Measurements from ENCODE around the gene NDUFB4.
"Not testable (repeated sequence)": the region's sequence is repeated elsewhere in the genome, so short reads cannot be mapped to it uniquely, and the experiment has no call there.

Gene NDUFB4

DNA sequence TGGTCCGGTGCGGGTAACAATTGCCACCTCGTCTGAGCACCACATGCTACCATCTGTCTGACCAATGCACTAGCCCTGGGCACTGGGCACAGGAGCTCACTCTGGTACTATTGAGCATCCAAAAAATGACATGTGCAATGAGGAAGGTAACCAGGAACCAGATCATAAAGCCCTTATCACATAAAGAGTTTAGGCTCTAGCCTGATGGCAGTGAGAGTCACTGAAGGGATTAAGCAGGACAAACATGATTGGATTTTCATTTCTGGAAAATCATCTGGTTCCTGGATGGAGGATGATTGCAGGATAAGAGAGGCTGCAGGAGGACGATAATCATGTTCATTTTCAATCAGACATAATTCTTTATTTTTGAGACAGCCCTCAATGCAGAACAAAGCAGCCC is 12.4 kb downstream of the NDUFB4 start:
- H3K4me1 Mint-ChIP-seq, result peaks cover 5% of the 10 kb centered on the region
- H3K27me3 Mint-ChIP-seq (ENCODE audit: low read depth, poor library complexity), result no peaks in the 10 kb centered on the region
- DNase-seq, result no peak
- H3K27ac Mint-ChIP-seq, result no peak overlapping the region
- H3K4me3 Mint-ChIP-seq, result no peak overlapping the region
- H3K36me3 Mint-ChIP-seq (ENCODE audit: low read depth), result no peaks in the 10 kb centered on the region
- H3K9me3 Mint-ChIP-seq, result no peaks in the 10 kb centered on the region
- TF ChIP-seq, protein P1, sequence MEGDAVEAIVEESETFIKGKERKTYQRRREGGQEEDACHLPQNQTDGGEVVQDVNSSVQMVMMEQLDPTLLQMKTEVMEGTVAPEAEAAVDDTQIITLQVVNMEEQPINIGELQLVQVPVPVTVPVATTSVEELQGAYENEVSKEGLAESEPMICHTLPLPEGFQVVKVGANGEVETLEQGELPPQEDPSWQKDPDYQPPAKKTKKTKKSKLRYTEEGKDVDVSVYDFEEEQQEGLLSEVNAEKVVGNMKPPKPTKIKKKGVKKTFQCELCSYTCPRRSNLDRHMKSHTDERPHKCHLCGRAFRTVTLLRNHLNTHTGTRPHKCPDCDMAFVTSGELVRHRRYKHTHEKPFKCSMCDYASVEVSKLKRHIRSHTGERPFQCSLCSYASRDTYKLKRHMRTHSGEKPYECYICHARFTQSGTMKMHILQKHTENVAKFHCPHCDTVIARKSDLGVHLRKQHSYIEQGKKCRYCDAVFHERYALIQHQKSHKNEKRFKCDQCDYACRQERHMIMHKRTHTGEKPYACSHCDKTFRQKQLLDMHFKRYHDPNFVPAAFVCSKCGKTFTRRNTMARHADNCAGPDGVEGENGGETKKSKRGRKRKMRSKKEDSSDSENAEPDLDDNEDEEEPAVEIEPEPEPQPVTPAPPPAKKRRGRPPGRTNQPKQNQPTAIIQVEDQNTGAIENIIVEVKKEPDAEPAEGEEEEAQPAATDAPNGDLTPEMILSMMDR (IDR thresholded peaks at IDR 0.05), result no peak

DNA sequence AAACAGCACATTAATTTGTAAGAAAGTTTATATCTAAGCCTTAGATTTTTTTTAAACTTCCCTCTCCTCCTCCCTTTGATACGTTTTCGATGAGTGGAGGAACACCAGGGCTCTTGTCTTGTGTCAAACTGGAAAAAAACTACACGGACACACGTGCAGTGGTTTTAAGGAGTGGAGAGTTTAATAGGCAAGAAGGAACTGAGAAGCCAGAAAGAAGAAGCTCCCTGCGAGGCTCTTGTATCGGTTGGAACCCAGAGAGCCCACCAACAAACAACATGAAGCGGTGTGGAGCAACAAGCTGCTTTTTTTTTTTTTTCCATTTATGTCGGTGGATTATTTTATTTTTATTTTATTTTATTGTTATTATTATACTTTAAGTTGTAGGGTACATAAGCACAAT is 18.6 kb downstream of the NDUFB4 start:
- no peak for DNase-seq
- Mint-ChIP-seq H3K4me3 (no peak overlapping the region), H3K4me1 (peaks cover 6% of the 10 kb centered on the region), H3K27ac (no peak overlapping the region), H3K9me3 (no peaks in the 10 kb centered on the region), H3K36me3 (ENCODE audit: low read depth) (no peaks in the 10 kb centered on the region), H3K27me3 (ENCODE audit: low read depth, poor library complexity) (no peaks in the 10 kb centered on the region)
- TF ChIP-seq, protein P1 (IDR thresholded peaks at IDR 0.05), result no peak

DNA sequence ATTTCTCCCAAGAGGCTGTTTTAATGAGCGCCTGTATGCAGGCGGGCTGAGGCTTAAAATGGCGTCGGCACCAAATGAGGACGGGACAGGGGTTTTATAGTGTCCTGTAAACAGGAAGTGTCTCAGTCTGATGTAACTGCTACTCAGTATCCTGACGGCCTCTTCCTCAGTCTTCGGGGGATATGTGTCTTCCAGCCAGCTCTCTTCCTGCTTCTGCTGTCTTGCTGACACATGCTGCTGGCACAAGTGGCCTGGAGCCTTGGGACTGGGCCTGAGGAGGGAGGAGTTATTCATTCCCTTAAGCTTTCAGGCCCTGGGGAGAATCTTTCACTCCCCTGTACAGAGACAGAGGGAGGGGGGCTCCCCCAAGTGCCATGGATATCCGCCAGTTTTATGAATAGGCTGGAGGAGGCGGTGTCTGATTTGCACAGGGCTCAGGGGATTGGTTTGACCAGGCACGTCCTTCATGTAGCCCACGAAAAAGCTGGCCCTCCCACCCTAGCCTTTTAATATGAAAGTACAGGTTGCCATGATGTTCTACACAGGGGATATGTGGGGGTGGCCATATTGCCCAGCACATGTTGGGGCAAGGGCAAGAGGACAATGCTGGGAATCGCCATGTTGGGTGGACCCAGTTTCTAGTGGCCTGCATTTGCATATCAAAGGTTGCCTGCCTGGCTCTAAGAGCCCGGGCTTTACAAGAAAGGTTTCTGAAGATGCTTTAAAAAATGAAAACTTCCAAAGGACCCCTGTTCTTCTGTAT is 19.9 kb downstream of the NDUFB4 start:
- Mint-ChIP-seq H3K36me3 (ENCODE audit: low read depth) (no peaks in the 10 kb centered on the region), H3K4me3 (no peak overlapping the region), H3K27ac (no peak overlapping the region), H3K4me1 (peaks cover 6% of the 10 kb centered on the region), H3K9me3 (no peaks in the 10 kb centered on the region), H3K27me3 (ENCODE audit: low read depth, poor library complexity) (no peaks in the 10 kb centered on the region)
- TF ChIP-seq, protein P1 (IDR thresholded peaks at IDR 0.05), result no peak
- no peak for DNase-seq

DNA sequence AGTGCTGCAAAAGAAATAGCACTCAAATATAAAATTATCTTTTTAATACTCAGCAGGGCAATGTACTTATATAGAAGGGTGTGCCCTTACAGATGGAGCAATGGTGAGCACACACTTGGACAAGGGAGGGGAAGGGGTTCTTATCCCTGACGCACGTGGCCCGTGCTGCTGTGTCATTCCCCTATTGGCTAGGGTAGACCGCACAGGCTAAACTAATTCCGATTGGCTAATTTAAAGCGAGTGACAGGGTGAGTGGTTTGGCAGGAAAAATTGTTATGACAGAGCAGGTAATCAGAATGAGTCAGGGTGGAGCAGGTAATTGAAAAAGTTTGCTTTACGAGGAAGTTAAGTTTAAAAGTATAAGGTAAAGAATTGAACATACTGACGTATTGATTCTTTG is 20.6 kb downstream of the NDUFB4 start:
- H3K4me3 Mint-ChIP-seq; H3K27me3 Mint-ChIP-seq (ENCODE audit: low read depth, poor library complexity); DNase-seq; H3K9me3 Mint-ChIP-seq; H3K4me1 Mint-ChIP-seq; H3K27ac Mint-ChIP-seq; H3K36me3 Mint-ChIP-seq (ENCODE audit: low read depth): not testable (repeated sequence)

DNA sequence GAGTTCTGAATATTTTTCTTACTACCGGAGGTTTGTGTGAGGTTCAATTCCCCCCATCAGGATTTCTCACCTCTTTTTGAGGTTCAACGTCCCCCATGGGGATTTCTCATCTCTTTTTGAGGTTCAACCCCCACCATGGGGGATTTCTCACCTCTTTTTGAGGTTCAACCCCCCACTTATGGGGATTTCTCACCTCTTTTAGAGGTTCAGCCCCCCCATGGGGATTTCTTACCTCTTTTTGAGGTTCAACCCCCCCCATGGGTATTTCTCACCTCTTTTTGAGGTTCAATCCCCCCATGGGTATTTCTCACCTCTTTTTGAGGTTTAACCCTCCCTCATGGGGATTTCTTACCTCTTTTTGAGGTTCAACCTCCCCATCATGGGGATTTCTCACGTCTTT is 26.3 kb downstream of the NDUFB4 start:
- no peaks in the 10 kb centered on the region for H3K27me3 Mint-ChIP-seq (ENCODE audit: low read depth, poor library complexity)

DNA sequence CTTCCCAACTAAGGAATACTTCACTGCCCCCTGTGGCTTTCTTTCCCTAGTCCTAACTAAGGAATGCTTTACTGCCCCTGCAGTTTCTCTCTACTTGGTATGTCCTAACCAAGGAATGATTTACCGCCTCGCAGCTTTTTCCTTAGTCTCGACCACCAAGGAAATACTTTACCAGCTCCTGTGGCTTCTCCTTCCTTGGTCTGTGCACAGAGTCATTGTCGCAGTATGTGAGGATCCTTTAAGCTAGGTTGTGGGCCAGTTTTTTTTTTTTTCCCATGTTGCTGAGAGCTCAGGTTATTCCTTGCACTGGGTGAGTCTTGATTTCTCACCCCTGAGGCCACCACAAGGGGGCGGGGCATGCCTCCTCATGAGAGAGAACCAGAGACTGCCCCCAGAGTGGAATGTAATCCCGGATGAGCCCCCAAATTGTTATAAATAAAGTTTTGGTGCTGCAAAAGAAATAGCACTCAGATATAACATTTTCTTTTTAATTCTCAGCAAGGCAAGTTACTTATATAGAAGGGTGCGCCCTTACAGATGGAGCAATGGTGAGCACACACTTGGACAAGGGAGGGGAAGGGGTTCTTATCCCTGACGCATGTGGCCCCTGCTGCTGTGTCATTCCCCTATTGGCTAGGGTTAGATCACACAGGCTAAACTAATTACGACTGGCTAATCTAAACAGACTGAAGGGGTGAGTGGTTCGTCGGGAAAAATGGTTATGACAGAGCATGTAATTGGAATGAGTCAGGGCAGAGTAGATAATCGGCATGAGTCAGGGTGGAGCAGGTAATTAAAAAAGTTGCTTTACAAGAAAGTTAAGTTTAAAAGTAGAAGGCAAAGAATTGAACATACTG is 27.0 kb downstream of the NDUFB4 start:
- no peak overlapping the region for H3K27ac Mint-ChIP-seq
- peaks cover 22% of the 10 kb centered on the region for H3K9me3 Mint-ChIP-seq
- no peaks in the 10 kb centered on the region for H3K4me1 Mint-ChIP-seq
- no peaks in the 10 kb centered on the region for H3K27me3 Mint-ChIP-seq (ENCODE audit: low read depth, poor library complexity)
- peak; percentile 53 for DNase-seq
- peaks cover 4% of the 10 kb centered on the region for H3K36me3 Mint-ChIP-seq (ENCODE audit: low read depth)
- peak overlapping the region; percentile 51 for H3K4me3 Mint-ChIP-seq
- TF ChIP-seq, protein P1 (IDR thresholded peaks at IDR 0.05), result no peak

More for the DNA sequence above, 26.3 kb downstream of the NDUFB4 start:
- no peak overlapping the region for H3K4me3 Mint-ChIP-seq
- no peaks in the 10 kb centered on the region for H3K4me1 Mint-ChIP-seq
- H3K27ac Mint-ChIP-seq, result no peak overlapping the region
- no peak for DNase-seq
- peaks cover 4% of the 10 kb centered on the region for H3K36me3 Mint-ChIP-seq (ENCODE audit: low read depth)
- TF ChIP-seq, protein P1 (IDR thresholded peaks at IDR 0.05), result no peak
- H3K9me3 Mint-ChIP-seq, result peaks cover 22% of the 10 kb centered on the region
